ENCODE measurements around the gene CCDC33.

Gene CCDC33

GRCh38 chr15:74268020-74268419 lies 31.9 kb downstream of the CCDC33 start:
- H3K4me3 ChIP-seq: no peak overlapping the region
- H3K27me3 ChIP-seq: peaks cover 0 to 80% of the 10 kb centered on the region in 2 donors
- H3K36me3 ChIP-seq: no peaks in the 10 kb centered on the region
- no peaks in the 10 kb centered on the region for H3K9me3 ChIP-seq
- H3K4me1 ChIP-seq: no peaks in the 10 kb centered on the region
- no peak for DNase-seq
- intact Hi-C loops (cut with DNase I; ENCODE audit: low total_unique reads): no loop called here
- no peak overlapping the region for H3K27ac ChIP-seq
- TF ChIP-seq, protein P1, sequence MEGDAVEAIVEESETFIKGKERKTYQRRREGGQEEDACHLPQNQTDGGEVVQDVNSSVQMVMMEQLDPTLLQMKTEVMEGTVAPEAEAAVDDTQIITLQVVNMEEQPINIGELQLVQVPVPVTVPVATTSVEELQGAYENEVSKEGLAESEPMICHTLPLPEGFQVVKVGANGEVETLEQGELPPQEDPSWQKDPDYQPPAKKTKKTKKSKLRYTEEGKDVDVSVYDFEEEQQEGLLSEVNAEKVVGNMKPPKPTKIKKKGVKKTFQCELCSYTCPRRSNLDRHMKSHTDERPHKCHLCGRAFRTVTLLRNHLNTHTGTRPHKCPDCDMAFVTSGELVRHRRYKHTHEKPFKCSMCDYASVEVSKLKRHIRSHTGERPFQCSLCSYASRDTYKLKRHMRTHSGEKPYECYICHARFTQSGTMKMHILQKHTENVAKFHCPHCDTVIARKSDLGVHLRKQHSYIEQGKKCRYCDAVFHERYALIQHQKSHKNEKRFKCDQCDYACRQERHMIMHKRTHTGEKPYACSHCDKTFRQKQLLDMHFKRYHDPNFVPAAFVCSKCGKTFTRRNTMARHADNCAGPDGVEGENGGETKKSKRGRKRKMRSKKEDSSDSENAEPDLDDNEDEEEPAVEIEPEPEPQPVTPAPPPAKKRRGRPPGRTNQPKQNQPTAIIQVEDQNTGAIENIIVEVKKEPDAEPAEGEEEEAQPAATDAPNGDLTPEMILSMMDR (IDR thresholded peaks at IDR 0.05): no peak

GRCh38 chr15:74269362-74270035 lies 33.4 kb downstream of the CCDC33 start:
- Histone ChIP-seq H3K9me3 (no peaks in the 10 kb centered on the region), H3K27ac (no peak overlapping the region), H3K4me3 (no peak overlapping the region), H3K4me1 (no peaks in the 10 kb centered on the region), H3K36me3 (no peaks in the 10 kb centered on the region), H3K27me3 (peaks cover 0 to 73% of the 10 kb centered on the region in 2 donors)
- no peak for DNase-seq
- intact Hi-C loops (cut with DNase I; ENCODE audit: low total_unique reads): no loop called here
- TF ChIP-seq, protein P1 (IDR thresholded peaks at IDR 0.05): no peak

DNA sequence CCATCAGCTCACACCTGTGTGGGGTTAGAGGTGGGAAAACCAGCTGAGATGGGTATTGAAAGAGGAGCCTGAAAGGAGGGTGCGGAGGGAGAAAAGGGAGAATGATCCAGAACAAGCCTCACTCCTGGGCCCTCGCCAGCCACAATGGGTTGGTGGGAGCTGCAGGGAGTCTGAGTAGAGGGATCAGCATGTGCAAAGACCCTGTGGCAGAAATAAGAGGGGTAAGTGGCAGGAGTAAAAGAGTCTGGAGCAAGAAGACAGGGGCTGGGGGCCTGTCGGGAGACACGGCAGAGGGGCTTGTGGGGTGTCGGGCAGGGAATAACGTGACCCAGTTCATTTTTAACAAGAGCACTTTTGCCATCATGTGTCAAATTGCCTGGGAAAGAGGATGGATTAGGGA lies 34.0 kb downstream of the CCDC33 start:
- Histone ChIP-seq H3K27ac (no peak overlapping the region), H3K9me3 (no peaks in the 10 kb centered on the region), H3K27me3 (peaks cover 0 to 74% of the 10 kb centered on the region in 2 donors), H3K36me3 (no peaks in the 10 kb centered on the region), H3K4me3 (no peak overlapping the region), H3K4me1 (no peaks in the 10 kb centered on the region)
- no peak for DNase-seq
- intact Hi-C loops (cut with DNase I; ENCODE audit: low total_unique reads): no loop called here
- TF ChIP-seq, protein P1 (IDR thresholded peaks at IDR 0.05): no peak

DNA sequence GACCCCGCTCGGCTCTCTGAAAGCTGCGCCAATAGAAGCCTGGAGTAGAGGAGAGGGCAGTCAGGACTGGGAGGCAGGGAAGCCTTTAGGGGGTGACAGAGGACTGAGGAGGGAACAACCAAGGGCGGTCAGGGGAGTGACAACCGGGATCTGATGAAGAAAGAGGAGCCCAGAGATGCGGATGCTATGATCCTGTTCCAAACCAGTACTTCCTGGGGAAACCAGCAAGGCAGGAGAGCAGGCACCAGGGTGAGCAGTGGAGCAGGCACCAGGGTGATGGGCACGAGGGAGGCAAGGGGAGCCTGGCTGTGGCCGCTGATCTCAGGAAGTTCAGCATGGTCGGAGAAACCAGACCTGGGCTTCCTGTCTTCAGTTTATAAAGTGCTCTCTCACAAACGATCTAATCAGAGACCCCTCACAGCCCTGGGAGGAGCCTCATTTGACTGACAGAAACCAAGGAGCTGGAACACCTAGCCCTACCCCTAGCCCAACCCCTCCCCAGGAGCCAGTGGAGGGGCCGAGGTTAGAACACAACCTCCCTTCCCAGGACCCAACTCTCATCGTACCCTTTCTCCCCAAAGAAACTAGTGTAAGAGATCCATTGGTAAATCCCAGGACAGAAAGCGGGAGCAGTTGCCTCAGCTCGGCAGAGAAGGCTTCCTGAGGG lies 34.9 kb downstream of the CCDC33 start:
- peaks cover 0 to 71% of the 10 kb centered on the region in 2 donors for H3K27me3 ChIP-seq
- H3K4me1 ChIP-seq: no peaks in the 10 kb centered on the region
- no peaks in the 10 kb centered on the region for H3K36me3 ChIP-seq
- no peak overlapping the region for H3K27ac ChIP-seq
- intact Hi-C loops (cut with DNase I; ENCODE audit: low total_unique reads): no loop called here
- no peaks in the 10 kb centered on the region for H3K9me3 ChIP-seq
- no peak for DNase-seq
- no peak overlapping the region for H3K4me3 ChIP-seq
- TF ChIP-seq, protein P1 (IDR thresholded peaks at IDR 0.05): no peak

DNA sequence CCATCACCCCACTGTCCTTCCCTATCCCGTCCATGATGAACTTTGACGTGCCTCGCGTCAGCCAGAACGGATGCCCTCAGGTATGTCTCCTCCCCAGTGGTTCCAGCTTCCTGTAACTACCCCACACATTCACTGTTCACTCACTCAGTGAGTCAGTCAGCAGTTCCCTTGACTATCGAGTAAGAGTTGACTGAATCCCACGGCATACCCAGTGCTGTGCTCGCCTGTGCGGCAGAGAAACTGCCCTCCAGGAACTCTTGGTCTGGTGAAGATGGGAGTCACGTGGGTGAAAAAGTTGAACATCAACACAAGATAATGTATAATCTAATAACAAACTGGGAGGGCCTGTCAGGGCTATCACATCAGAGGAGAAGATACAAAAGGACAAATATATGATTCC lies 36.7 kb downstream of the CCDC33 start:
- H3K36me3 ChIP-seq: no peaks in the 10 kb centered on the region
- TF ChIP-seq, protein P1 (IDR thresholded peaks at IDR 0.05): no peak
- H3K4me1 ChIP-seq: no peaks in the 10 kb centered on the region
- intact Hi-C loops (cut with DNase I; ENCODE audit: low total_unique reads): no loop called here
- H3K4me3 ChIP-seq: no peak overlapping the region
- DNase-seq: no peak
- H3K9me3 ChIP-seq: no peaks in the 10 kb centered on the region
- no peak overlapping the region for H3K27ac ChIP-seq
- peaks cover 0 to 69% of the 10 kb centered on the region in 2 donors for H3K27me3 ChIP-seq

Data from tibial artery (tissue), 4 donors.